Ureter (tissue), 1 donor: ENCODE measurements around the gene IPO9. TPM values are rescaled to one million over a fixed set of nuclear protein-coding genes. Genes with fewer than 3 reads are reported as not detected.

Experiments
- DNase-seq: peaks from one replicate; pipeline ENCODE4 v3.0.0-alpha.2; 2020; ENCODE audit warnings: low spot score
- total RNA-seq: library from RNA; stranded (reverse); gene quantifications from one replicate; pipeline ENCODE4 v1.2.4, GENCODE V29; 2023
- donor health status: DM: yes; HTN: yes; CAD: no.

The IPO9 gene
- total RNA-seq, 1 donor from 2014 or later, result 53.6 TPM

DNA sequence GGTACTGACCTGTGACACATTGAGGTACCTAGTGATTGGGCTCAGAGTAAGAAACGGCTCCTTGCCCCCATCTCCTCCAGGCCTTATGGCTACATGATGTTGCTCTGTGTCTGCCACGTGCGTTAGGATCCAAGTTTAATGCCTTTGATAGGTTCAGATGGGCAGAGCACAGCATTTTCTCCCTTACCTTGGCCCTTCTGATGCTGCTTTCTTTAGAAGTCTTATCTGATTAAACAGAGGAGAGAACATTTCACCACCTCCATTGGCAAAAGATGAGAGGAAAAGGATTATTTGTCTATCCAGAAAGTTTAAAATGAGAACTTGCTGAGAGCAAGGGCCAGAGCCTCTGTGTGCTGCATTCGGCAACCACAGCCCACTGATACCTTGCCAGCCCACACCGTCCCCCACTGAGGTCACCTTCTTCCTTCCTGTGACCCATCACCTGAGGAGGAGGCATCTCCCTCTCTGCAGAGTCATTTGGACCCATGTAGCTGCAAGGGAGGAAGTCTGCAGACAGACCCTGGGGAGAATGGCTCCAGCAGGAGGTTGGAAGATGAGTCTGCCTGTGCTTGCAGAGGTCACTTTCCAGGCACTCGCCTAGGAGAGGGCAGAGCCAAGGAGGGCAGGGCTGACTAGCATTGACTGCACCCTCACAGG is 76.4 kb downstream of the IPO9 start:
- DNase-seq, result no peak

DNA sequence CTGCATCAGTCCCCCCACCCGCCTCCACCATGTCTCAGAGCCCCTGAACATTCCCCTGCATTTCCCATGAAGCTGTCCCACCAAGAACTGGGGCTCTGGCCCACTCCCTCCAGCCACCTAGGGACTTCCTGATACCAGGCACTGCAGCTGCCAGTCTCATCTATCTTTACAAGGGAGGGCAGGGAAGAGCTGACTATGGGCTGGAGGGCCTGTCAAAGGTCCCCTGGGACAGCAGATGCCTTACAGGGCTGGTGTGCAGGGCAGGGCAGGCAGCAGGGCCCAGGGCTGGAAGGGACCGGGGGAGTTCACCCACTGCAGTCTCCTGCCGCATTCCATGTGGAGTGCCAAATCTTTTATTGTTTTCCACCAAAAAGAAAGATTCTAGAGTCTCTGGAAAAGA is 77.4 kb downstream of the IPO9 start:
- no peak for DNase-seq

DNA sequence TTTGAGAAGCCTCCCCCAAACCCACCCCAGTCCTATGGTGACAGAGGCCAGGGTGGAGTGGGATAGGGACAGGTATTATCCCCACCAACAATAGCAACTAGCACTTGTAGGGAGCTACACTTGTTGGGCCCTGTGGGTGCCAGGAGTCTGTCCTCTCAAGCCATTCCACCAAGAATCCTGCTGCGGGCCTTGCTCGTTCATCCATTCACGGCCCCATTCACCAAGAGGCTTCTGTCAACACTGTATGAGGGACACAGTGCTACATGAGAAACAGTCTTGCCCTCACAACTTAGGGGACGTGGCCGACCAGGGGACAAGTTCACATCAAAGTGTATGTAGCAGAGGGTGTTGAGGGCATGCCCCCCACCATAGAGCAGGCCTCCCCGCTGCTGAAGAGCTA is 78.7 kb downstream of the IPO9 start:
- no peak for DNase-seq

DNA sequence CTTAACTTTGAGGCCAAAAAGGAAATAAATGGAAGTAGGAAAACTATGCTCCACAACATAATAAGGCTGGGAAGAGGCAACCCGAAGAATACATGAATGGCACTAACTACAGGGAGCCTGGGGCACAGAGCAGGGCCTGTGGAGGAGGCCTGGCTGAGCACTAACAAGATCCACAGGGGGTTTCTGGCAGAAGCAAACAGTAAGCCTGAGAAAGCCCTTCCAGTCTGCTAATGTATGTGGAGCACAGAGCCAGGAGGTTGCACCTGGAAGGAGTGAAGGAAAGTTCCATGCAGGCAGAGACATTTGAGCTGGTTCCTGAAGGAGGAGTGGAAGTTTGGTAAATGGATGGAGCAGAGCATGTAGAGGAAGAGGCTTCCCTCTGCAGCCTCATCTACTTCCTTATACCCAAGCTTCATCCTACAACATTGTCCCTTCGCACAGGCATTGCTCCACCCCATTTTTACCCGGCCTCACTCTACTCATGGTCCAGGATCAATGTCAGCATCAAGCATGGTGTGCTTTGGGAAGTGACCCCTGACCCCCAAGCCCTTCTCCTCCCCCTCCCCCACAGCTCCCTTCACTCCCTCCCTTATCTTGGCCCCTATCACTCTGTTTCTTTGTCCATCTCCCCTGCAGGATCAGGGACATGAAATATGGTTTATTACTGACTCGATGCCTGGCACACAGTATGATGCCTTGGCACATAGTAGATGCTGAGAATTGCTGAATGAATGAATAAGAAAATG is 83.0 kb downstream of the IPO9 start:
- no peak for DNase-seq

DNA sequence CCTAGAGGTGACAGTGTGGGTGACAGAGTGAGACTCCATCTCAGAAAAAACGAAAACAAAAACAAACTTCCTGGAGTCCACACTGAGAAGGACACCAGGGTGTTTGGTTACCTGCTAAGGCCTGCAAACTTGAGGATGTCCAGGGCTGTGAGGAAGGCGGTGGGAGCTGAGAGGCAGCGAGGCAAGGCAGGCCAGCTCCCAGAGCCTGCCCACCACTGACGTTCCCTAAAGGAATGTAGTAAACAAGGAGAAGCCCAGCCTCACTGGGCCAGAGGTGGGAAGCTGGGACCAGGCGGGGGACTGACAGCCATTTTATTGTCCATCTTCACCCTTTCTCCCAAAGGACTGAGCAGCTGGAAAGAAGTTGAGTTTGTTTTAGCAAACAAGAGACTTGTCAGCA is 83.9 kb downstream of the IPO9 start:
- DNase-seq, result no peak

DNA sequence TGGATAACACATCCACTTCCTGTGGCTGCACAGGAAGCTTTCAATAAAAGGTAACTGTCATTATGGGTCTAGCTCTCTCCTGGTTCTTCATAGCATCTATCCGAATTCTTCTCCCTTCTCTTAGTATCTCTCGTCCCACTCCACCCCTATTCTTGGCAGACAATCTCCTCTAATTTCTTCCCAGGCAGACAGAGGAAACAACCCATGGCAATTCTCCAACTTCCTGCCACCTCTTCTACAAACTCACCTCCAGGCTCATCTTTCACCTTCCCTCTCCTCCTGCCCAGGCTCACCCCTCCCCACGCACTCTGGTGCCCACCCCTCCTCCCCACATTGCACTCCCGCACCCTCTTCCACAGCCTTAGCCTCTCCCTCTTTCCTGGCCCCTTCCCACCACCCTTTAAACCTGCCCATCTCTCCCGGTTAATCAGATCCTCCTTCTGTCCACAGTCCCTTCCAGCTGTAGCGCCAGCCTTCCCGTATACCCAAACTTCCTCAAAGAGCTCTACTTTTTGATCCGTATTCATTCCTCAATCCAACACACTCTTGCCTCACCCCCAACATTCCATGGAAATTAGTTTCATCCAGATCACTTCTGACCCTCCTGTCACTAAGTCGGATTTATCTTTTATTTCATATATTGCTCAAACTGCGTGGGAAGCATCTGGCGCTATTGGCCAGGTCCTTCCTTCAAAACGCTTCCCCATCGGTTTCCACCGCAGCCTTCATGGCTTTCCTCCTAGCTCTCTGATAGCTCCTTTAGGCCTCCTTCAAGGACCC is 85.7 kb downstream of the IPO9 start:
- no peak for DNase-seq

DNA sequence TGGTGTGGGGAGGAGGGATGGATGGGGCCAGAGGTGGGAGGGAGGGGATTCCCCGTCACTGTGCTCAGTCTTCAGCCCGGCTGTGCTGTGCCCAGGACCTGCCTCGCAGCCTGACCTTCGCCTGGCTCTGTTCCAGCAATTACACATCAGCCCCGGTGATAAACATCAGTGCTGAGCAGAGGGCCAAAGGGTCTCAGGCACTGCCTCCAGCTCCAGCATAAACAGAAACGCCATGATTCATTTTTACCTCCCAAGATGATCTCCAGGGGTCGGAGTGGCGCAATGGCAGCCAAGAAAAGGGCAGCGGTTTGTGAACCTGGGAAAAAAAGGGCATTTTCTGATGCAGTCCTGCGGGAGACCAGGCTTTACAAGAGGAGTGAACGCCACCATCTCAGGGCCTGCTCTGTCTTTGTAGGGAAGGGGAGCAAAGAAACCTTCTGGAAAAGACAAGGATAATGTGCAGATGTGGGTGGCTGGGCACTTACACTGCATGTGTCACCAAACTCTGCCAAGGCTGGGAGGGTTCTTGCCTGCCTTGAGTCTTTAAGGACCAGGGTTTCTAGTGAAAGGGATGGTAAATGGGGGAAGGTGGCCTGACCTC is 87.8 kb downstream of the IPO9 start:
- peak; percentile 91 for DNase-seq

DNA sequence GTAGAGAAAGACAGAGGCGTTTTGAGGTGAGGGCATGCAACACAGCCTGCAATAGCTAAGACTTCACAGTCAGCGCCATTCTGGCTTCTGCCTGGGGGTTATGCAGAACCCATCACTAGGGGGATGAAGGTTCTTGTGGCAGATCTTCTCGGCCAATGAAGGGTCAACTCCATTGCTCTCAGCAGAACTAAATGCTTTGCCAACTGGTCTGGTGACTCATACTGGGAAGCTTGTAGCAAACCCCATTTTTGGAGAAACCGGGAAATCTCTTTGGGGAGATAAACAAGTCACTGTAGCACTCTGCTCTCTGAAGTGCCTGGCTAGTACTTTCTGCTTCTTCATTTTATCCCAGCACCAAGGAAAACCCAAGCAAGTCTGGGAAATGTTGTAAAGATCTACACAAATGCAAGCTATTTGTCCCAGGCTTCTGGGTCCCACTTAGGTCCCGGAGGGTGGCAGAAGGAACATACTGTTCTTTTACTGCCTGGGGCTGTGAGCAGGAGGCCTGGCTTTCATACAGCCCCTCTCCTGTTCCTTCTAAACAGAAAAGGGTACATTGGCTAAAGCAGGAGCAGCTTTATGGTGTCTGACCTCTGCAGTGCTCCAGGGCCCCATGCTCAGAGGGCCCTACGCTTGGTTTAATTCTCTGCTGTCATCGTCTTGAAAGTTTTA is 88.5 kb downstream of the IPO9 start:
- DNase-seq, result no peak

DNA sequence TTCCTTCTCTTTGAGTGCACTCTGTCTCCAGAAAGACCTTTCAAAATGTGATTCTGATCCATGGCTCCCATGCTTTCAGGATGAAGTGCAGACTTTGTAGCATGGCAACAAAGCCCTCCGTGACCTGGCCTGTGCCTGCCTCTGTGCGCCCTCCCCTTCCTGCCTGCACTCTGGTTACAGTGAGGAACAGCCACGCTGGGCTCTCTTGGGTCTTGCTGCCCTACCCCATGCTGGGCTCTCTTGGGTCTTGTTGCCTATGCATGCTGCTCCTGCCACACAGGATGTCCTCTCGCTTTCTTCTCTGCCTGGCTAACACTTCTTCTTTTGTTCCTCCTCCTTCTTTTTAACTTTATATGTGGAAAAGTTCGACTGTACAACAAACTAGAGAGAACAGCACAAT is 89.4 kb downstream of the IPO9 start:
- no peak for DNase-seq

DNA sequence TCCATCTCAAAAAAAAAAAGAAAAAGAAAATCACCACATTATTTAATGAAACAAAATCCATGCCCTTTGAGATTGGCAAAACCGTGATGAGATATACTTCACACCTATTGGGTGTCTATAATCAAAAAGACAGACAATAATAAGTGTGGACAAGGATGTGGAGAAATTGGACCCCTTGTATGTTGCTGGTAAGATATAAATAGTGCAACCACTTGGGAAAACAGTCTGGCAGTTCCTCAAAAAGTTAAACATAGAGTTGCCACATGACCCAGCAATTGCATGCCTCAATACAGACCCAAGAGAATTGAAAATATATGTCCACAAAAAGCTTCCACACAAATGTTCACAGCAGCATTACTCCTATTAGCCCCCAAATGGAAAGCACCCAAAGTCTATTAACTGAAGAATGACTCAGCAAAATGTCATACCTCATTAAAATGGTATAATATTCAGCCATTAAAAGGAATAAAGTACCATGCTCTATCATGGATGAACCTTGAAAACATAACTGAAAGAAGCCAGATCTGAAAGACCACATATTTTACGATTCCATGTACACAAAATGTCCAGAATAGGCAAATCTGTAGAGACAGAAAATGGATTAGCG is 93.1 kb downstream of the IPO9 start:
- DNase-seq, result no peak

DNA sequence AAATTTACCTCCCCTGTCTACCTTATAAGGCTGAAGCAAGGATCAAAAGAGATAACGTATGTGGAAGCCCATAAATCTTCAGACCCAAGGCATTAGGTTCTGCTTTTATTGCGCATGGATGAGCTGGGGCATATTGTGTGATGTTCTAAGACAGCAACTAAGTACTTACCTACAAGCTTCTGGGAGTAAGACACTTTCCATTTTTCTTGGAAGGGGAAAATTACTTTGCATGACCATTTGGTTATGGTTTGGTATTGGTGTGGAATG is 96.3 kb downstream of the IPO9 start:
- DNase-seq, result no peak

DNA sequence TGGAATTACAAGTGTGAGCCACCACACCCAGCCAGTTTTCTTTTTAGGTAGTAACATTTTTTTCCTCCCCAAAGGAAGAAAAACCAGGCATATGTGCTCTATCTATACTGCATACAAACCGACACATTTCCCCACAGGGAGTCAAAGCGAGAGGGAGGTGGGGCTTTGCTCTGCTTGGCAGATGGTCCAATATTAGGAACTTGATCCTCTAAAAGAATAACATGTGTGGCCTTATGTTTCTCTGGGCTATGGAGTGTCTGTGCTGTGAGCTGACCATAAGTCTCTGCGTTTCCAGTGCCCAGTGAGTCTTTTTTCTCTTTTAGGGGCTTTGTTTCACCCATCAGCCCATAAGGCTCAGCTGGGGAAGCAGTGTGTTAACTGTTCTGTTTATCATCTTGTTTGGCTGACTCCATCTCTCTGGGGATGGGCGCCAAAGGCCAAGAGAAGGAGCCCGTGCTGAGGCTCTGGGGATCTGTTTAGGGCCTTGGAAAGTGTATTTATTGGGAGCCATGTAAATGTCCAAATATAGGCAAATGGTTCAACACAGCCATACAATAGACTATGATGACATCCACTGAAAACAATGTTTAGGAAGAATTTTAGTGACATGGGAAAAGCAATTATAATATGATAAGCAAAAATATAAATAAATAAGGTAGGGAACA is 97.2 kb downstream of the IPO9 start:
- DNase-seq, result no peak

DNA sequence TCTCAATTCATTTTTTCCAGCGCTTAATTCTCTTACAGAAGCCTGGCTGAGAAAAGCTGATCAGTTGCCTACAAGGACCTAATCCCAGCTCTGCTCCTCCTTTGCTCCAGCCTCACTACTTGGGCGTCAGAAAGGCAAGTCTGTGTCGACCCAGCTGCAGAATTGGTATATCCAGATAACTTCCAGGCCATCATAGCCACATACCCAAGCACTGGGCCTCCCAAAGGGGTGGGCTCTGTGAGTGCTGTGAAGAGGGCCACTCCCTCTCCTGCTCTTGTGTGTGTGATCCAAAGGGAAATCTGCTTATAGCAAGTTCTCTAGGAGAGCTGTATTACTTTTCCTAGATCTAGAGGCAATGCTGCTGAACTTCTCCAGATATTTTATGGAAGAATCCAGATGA is 99.3 kb downstream of the IPO9 start:
- no peak for DNase-seq

DNA sequence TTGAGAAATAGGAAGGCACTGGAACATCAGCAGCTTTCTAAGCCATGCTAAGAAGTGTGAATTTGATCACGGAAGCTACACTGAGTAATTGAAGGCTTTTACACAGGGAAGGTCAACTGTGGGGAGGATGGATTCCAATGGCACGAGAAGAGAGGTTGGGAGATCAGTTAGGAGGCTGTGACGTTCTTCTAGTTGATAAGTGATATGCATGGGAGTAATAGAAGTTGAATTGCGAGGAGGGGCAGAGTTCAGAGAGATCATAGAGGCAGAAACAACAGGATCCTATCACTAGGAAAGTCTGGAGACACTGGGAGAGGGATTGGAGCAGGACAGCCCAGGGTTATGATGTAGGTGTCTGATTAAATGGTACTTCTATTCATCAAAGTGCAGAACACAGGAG is 101.2 kb downstream of the IPO9 start:
- no peak for DNase-seq

DNA sequence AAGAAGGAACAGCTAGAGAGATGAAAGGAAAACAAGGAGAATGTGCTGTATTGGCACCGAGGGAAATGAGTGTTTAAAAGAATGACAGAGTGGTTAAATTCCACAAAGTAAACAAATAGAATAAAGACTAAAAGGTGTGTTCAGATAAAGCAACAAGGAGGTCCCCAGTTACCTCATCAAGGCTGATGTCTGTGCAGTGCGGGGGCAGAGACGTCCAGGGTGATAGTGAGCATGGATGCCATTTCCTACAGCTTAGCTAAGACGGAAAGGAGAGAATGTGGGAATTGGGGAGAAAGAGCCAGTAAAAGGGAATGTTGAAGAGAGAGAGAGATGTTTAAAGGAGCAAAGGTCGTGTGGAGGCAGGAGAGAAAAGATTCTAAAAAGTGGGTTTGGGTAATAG is 101.8 kb downstream of the IPO9 start:
- DNase-seq, result no peak

Other genes starting within 250 kb of the IPO9 start
- gene SHISA4, start 59.7 kb downstream of the IPO9 start, total RNA-seq, result 11.6 TPM
- 123 TPM for gene LMOD1, start 117.4 kb downstream of the IPO9 start, total RNA-seq
- 41.4 TPM for gene TIMM17A, start 126.3 kb downstream of the IPO9 start, total RNA-seq
- 57.1 TPM for gene RNPEP, start 153.5 kb downstream of the IPO9 start, total RNA-seq
- 1,345 TPM for gene ELF3, start 181.4 kb downstream of the IPO9 start, total RNA-seq